Measurements from ENCODE around the gene GPS2. TPM values are rescaled to one million over a fixed set of nuclear protein-coding genes. Genes with fewer than 3 reads are reported as not detected.
A peak's percentile ranks its signal among the peaks of the same experiment; 100 is the strongest.

GPS2 gene
- total RNA-seq, 4 donors from 2014 or later, result 69.5 to 130 (median 100) TPM

- Histone ChIP-seq H3K4me3 (replicated peaks in 1 of 3) (no peak overlapping the region), H3K9me3 (no peaks in the 10 kb centered on the region), H3K27ac (no peak overlapping the region), H3K4me1 (peaks cover 8 to 36% of the 10 kb centered on the region in 2 donors), H3K36me3 (no peaks in the 10 kb centered on the region), H3K27me3 (no peaks in the 10 kb centered on the region)
- 87 to 93% methylated on average over 11 of the region's 11 CpGs for WGBS, 2 donors
- no peak for TF ChIP-seq POLR2A (IDR thresholded peaks at IDR 0.05)
- no peak for TF ChIP-seq CTCF (IDR thresholded peaks at IDR 0.05)
- DNase-seq, result no peak
- intact Hi-C loops (cut with DNase I), result no loop called here
These were observed 22.0 kb downstream of the GPS2 start for GRCh38 chr17:7293159-7293558.

GRCh38 chr17:7292729-7293128 lies 22.4 kb downstream of the GPS2 start:
- no peak overlapping the region for H3K4me3 ChIP-seq (replicated peaks in 1 of 3)
- no peaks in the 10 kb centered on the region for H3K9me3 ChIP-seq
- H3K27ac ChIP-seq, result no peak overlapping the region
- H3K27me3 ChIP-seq, result no peaks in the 10 kb centered on the region
- intact Hi-C loops (cut with DNase I), result no loop called here
- no peaks in the 10 kb centered on the region for H3K36me3 ChIP-seq
- no peak for TF ChIP-seq CTCF (IDR thresholded peaks at IDR 0.05)
- TF ChIP-seq POLR2A (IDR thresholded peaks at IDR 0.05), result no peak
- WGBS, 2 donors, result 18 to 20% methylated on average over 6 of the region's 6 CpGs
- peaks cover 8 to 36% of the 10 kb centered on the region in 2 donors for H3K4me1 ChIP-seq
- peak; percentile 28 to 53 for DNase-seq

- peak; percentile 31 to 37 for DNase-seq
- 59 to 68% methylated on average over 2 of the region's 2 CpGs for WGBS, 2 donors
These were observed 23.0 kb downstream of the GPS2 start for GRCh38 chr17:7292194-7292593.

GRCh38 chr17:7290685-7291084 lies 24.5 kb downstream of the GPS2 start:
- Histone ChIP-seq H3K27me3 (no peaks in the 10 kb centered on the region), H3K4me3 (replicated peaks in 1 of 3) (no peak overlapping the region), H3K27ac (no peak overlapping the region), H3K9me3 (no peaks in the 10 kb centered on the region), H3K36me3 (no peaks in the 10 kb centered on the region), H3K4me1 (peaks cover 4 to 25% of the 10 kb centered on the region in 2 donors)
- no peak for TF ChIP-seq POLR2A (IDR thresholded peaks at IDR 0.05)
- no peak for TF ChIP-seq CTCF (IDR thresholded peaks at IDR 0.05)
- 81 to 86% methylated on average over 11 of the region's 11 CpGs for WGBS, 2 donors
- intact Hi-C loops (cut with DNase I), result no loop called here
- no peak for DNase-seq

More at GRCh38 chr17:7292194-7292593, 23.0 kb downstream of the GPS2 start:
- H3K4me1 ChIP-seq, result peaks cover 8 to 36% of the 10 kb centered on the region in 2 donors
- no peak overlapping the region for H3K4me3 ChIP-seq (replicated peaks in 1 of 3)
- H3K27me3 ChIP-seq, result no peaks in the 10 kb centered on the region
- intact Hi-C loops (cut with DNase I), result no loop called here
- H3K9me3 ChIP-seq, result no peaks in the 10 kb centered on the region
- H3K36me3 ChIP-seq, result no peaks in the 10 kb centered on the region
- TF ChIP-seq POLR2A (IDR thresholded peaks at IDR 0.05), result no peak
- TF ChIP-seq CTCF (IDR thresholded peaks at IDR 0.05), result no peak
- no peak overlapping the region for H3K27ac ChIP-seq

- intact Hi-C loops (cut with DNase I), result no loop called here
- no peaks in the 10 kb centered on the region for H3K27me3 ChIP-seq
- no peak overlapping the region for H3K27ac ChIP-seq
- 95 to 96% methylated on average over 19 of the region's 19 CpGs for WGBS, 2 donors
- H3K36me3 ChIP-seq, result no peaks in the 10 kb centered on the region
- DNase-seq, result no peak
- H3K4me3 ChIP-seq (replicated peaks in 1 of 3), result no peak overlapping the region
- H3K4me1 ChIP-seq, result peaks cover 4 to 25% of the 10 kb centered on the region in 2 donors
- TF ChIP-seq CTCF (IDR thresholded peaks at IDR 0.05), result no peak
- TF ChIP-seq POLR2A (IDR thresholded peaks at IDR 0.05), result no peak
- H3K9me3 ChIP-seq, result no peaks in the 10 kb centered on the region
These were observed 25.0 kb downstream of the GPS2 start for GRCh38 chr17:7290166-7290565.
